Stimulated activated CD8-positive, alpha-beta memory T cell treated with anti-CD3 and anti-CD28 coated beads, Interleukin-4, amount 100 ng/mL, for 1 hour (primary cell): Measurements from ENCODE around the gene GMDS.

Experiments used
- DNase-seq, 2 donors: peaks; one replicate each; pipeline ENCODE4 v3.0.0-alpha.2; 2020; ENCODE audit warnings: low read depth in 2 of 2, low spot score in 1 of 2

The GMDS gene

GRCh38 chr6:1580585-1580984, 664.8 kb downstream of the GMDS start:
- DNase-seq: no peak

- no peak for DNase-seq
Measured at GRCh38 chr6:1580109-1580508, 665.3 kb downstream of the GMDS start.

- DNase-seq: no peak
Measured at GRCh38 chr6:1579096-1579495, 666.3 kb downstream of the GMDS start.

DNA sequence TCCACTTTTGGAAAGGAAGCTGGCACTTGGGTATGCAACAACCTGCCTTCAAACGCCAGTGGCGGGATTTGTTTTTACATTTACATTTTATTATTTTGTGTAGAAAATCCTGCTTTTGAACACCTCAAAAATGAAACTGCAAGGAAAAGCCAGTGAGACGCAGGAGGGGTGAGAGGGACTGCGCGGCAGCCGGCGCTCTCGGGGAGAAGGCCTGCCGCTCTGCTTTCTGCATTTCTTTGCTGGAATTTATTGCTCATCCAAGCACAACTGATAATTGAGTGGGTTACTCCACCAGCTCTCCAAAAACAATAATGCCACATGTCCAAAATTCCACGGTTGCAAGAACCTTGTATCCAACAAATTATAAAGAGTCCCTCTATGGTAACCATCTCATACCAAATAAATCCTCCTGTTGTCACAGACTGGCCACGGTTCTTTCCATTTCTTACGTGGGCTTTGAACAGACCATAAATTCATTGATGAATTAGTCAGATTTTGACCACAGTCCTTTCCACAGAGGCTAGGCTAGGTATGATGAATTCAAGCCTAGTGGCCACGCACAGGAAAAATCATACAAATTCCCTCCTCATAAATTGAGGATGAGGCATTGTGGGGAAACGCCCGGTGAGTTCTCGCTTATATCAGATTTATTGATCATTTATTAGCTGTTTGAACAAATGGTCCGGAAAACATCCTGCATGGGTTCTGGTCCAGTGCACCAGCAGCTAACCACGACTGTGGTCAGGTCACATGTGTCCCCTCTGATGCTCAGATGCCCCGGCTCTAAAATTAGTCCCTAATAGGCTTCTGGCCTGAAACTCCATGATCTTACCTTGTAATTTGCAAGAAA, 667.3 kb downstream of the GMDS start:
- no peak for DNase-seq

- DNase-seq: no peak
Measured at GRCh38 chr6:1577146-1577680, 668.2 kb downstream of the GMDS start.

DNA sequence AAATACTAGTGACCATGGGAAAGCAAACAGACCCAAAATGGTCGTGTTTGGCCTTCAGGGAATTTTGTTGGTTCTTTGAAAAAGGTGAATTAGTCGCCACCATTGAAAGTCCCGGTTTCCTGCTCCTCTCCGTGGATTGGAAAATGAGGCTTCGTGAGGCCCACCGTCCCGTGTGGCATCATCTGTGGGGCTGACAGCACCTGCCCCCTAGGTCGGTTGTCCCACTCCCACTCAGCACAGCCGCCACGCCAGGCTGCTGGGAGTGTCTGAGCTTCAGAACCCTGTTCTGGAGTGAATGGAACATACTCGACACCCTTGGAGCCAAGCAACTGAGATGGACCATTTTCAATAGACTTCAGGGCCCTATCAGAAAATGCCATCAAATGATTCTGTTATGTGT, 668.7 kb downstream of the GMDS start:
- DNase-seq: no peak

- DNase-seq: no peak
Measured at GRCh38 chr6:1576166-1576565, 669.2 kb downstream of the GMDS start.

- no peak for DNase-seq
Measured at GRCh38 chr6:1575210-1576041, 670.0 kb downstream of the GMDS start.

DNA sequence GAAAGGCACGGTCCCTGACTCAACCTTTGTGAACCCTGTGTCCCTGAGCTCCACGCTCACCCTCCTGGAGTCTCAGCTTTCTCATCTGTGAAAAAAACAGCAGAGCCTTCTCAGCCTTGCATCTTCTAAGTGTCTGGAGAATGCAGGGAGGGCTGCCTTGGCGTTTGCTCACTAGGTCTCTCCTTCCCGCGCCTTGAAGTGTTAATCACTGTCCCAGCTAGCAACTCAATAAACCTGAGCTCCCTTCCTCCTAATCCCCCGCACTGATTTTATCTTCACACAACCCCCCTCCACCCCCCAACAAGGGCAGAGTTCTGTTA, 670.6 kb downstream of the GMDS start:
- no peak for DNase-seq

DNA sequence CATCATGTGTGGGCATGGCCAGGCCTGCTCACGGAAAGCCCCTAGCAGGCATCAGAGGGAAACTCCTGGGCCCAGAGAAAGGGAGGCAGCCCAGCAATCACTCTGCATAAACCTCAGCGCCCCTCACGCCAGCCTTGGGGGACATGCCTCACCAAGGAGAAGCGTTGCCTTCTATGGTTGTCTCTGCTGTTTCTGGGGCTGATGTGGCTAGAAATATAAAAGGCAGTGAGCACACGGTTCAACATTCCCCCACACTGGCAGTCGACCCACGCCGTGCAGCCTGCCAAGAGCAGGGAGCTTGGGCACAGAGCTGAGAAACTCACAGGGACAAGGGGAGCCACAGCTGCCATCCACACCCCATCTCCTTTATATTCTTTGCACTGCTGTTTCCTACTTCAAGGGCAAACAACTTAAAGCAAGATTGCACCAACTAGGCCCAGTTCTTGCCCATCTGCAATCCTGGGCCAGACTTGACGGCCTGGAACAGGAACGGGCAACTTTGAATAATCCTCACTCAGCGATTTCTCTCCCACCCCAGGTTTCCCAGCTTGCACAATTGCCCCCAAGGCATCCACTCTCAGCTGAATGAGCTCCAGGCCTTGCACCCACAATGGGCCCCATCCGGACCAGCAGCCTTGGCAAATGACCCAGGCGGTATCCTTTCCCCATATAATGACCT, 671.2 kb downstream of the GMDS start:
- DNase-seq: no peak
